Measurements from ENCODE around the gene RSRC1.

DNA sequence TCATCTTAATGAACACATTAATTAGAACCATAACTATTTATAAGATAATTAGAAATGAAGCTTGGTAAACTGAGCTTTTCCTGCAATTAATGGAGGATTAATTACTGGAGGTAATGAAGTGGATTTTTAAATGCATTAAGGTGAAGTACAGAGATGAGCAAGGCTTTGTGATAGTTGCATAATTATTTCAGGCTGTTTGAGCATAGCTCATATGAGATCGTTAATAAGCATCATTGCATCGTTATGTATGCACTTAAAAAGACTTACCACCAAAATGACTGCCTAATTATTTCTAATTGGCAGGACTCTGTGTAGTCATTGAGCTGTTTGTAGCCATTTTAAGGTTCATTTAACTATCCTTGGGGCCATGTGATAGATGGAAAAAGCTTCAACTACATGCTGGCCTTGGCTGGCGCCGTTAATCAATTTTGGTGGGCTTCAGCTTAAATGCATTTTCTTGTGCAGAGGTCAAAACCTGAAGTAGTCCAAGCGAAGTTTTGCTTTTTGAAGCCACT lies 55.3 kb downstream of the RSRC1 start:
- TF ChIP-seq CTCF (conservative IDR thresholded peaks at IDR 0.05; ENCODE audit: low read length) (no peak), EZH2phosphoT487 (IDR thresholded peaks at IDR 0.05; ENCODE audit: borderline replicate concordance, low read depth, low read length) (no peak)
